PC-9 (cell line): ENCODE results near the gene UBA7.

Experiments used
- CTCF ChIP-seq: fragments of 200-600 bp; sonication (generic); conservative IDR thresholded peaks from 2 replicates; pipeline ENCODE4 v1.6.1; 2017; ENCODE audit warnings: mixed run types, antibody characterized with exemption, mild to moderate bottlenecking, moderate library complexity
- EZH2 ChIP-seq: fragments of 200-600 bp; sonication (generic); IDR thresholded peaks from 2 replicates; pipeline ENCODE4 v1.8.0; 2017; ENCODE audit warnings: antibody characterized with exemption, low read depth

- TF ChIP-seq CTCF (no peak), EZH2 (no peak)
These were observed 28.0 kb downstream of the UBA7 start for GRCh38 chr3:49785565-49786356.
